BJ (cell line): ENCODE data around the gene PFDN4. TPM values are rescaled to one million over a fixed set of nuclear protein-coding genes. Genes with fewer than 3 reads are reported as not detected.

Experiments used
- CTCF ChIA-PET: fragments of 350-600 bp; formaldehyde crosslinking; extraction: SDS; loops from one replicate; lab custom pipeline; 2021; ENCODE audit warnings: antibody characterized with exemption, inconsistent platforms; lab: Yijun Ruan, JAX
- POLR2A ChIA-PET: fragments of 300-600 bp; sonication (Branson Sonifier 250); formaldehyde crosslinking; extraction: SDS; loops from one replicate; lab custom pipeline; 2021; ENCODE audit warnings: antibody characterized with exemption; lab: Charles Lee
- DNase-seq: peaks from one replicate; pipeline ENCODE4 v3.0.0-alpha.2; 2011; ENCODE audit warnings: low read depth
- H3K27me3 ChIP-seq: 2 replicates; pipeline ENCODE4 v1.6.0; 2011; ENCODE audit warnings: low read length; ENCODE audit not compliant: control insufficient read depth, insufficient read depth
- H3K36me3 ChIP-seq: 2 replicates; pipeline ENCODE4 v1.5.1; 2011; ENCODE audit warnings: low read length; ENCODE audit not compliant: control insufficient read depth, insufficient read depth
- H3K4me3 ChIP-seq: 2 replicates; pipeline ENCODE4 v1.5.1; 2011; ENCODE audit warnings: low read depth, mild to moderate bottlenecking, control low read depth, low read length
- CTCF ChIP-seq: IDR thresholded peaks from 2 replicates; pipeline ENCODE4 v1.5.1; 2011; ENCODE audit warnings: low read depth, mild to moderate bottlenecking, control low read depth, inconsistent platforms, low read length, moderate library complexity; ENCODE audit not compliant: insufficient read depth
- polyA plus RNA-seq: library from polyadenylated mRNA; depleted of rRNA; stranded (reverse); fragments of >200 nt; gene quantifications from 2 replicates; pipeline ENCODE4 v1.2.3, GENCODE V29; 2011

PFDN4 gene
- polyA plus RNA-seq, 1 experiment: 10.4 TPM

- Histone ChIP-seq H3K4me3 (no peak overlapping the region), H3K36me3 (no peaks in the 10 kb centered on the region), H3K27me3 (no peaks in the 10 kb centered on the region; the same call in 1 of the 2 replicates)
- ChIA-PET POLR2A (no interaction called here), CTCF (interaction anchor here (1.1 kb wide), 1 partner anchor 8 kb away, joined by 7 read pairs; no protein-coding TSS in a partner anchor)
- no peak for TF ChIP-seq CTCF
- no peak for DNase-seq
These were observed 46.7 kb upstream of the PFDN4 start for GRCh38 chr20:54161008-54161820.

GRCh38 chr20:54161821-54162149 is 46.1 kb upstream of the PFDN4 start:
- no peaks in the 10 kb centered on the region for H3K36me3 ChIP-seq
- no peak for TF ChIP-seq CTCF
- no peaks in the 10 kb centered on the region; the same call in 1 of the 2 replicates for H3K27me3 ChIP-seq
- DNase-seq: no peak
- no peak overlapping the region for H3K4me3 ChIP-seq
- CTCF ChIA-PET: no interaction called here
- POLR2A ChIA-PET: no interaction called here

- POLR2A ChIA-PET: no interaction called here
These were observed 45.4 kb upstream of the PFDN4 start for GRCh38 chr20:54162378-54163009.

GRCh38 chr20:54163402-54163801 is 44.5 kb upstream of the PFDN4 start:
- Histone ChIP-seq H3K27me3 (no peaks in the 10 kb centered on the region; the same call in 1 of the 2 replicates), H3K36me3 (no peaks in the 10 kb centered on the region), H3K4me3 (no peak overlapping the region)
- POLR2A ChIA-PET: no interaction called here
- CTCF ChIA-PET: interaction anchor here (0.8 to 0.9 kb wide), 2 partner anchors 11 to 16 kb away, joined by 3 read pairs; no protein-coding TSS in a partner anchor
- TF ChIP-seq CTCF: no peak
- DNase-seq: no peak

More at GRCh38 chr20:54162378-54163009, 45.4 kb upstream of the PFDN4 start:
- Histone ChIP-seq H3K4me3 (no peak overlapping the region), H3K36me3 (no peaks in the 10 kb centered on the region), H3K27me3 (no peaks in the 10 kb centered on the region; the same call in 1 of the 2 replicates)
- CTCF ChIA-PET: interaction anchor here (0.8 kb wide), 1 partner anchor 17 kb away, joined by 3 read pairs; no protein-coding TSS in a partner anchor
- no peak for DNase-seq
- TF ChIP-seq CTCF: no peak

GRCh38 chr20:54165014-54165413 is 42.9 kb upstream of the PFDN4 start:
- DNase-seq: no peak
- H3K27me3 ChIP-seq: no peaks in the 10 kb centered on the region; the same call in 1 of the 2 replicates
- H3K4me3 ChIP-seq: no peak overlapping the region
- ChIA-PET POLR2A (no interaction called here), CTCF (no interaction called here)
- no peak for TF ChIP-seq CTCF
- H3K36me3 ChIP-seq: no peaks in the 10 kb centered on the region
